ENCODE data around the gene NDUFS8.

Gene NDUFS8

GRCh38 chr11:67996622-67997474 is 33.6 kb upstream of the NDUFS8 start:
- TF ChIP-seq POLR2AphosphoS5 (IDR thresholded peaks at IDR 0.05; ENCODE audit: low read depth, low read length) = no peak
- FAIRE-seq (peak; percentile 46), DNase-seq (ENCODE audit: insufficient read length) (peak; percentile 40)

- TF ChIP-seq POLR2AphosphoS5 (IDR thresholded peaks at IDR 0.05; ENCODE audit: low read depth, low read length) (no peak), POLR2A (IDR thresholded peaks at IDR 0.05; ENCODE audit: low read depth, low read length) (no peak), TAF1 (IDR thresholded peaks at IDR 0.05; ENCODE audit: borderline replicate concordance, low read depth, low read length) (no peak)
- DNase-seq (ENCODE audit: insufficient read length) (no peak), FAIRE-seq (no peak)
Observed at GRCh38 chr11:67997475-67997921, 33.0 kb upstream of the NDUFS8 start.

- TF ChIP-seq POLR2A (IDR thresholded peaks at IDR 0.05; ENCODE audit: low read depth, low read length) (no peak), POLR2AphosphoS5 (IDR thresholded peaks at IDR 0.05; ENCODE audit: low read depth, low read length) (no peak), TAF1 (IDR thresholded peaks at IDR 0.05; ENCODE audit: borderline replicate concordance, low read depth, low read length) (no peak)
- FAIRE-seq (no peak), DNase-seq (ENCODE audit: insufficient read length) (no peak)
Observed at GRCh38 chr11:67998150-67999045, 32.1 kb upstream of the NDUFS8 start.

- FAIRE-seq = no peak
- DNase-seq (ENCODE audit: insufficient read length) = no peak
- no peak for TF ChIP-seq TAF1 (IDR thresholded peaks at IDR 0.05; ENCODE audit: borderline replicate concordance, low read depth, low read length)
- no peak for TF ChIP-seq POLR2A (IDR thresholded peaks at IDR 0.05; ENCODE audit: low read depth, low read length)
- no peak for TF ChIP-seq POLR2AphosphoS5 (IDR thresholded peaks at IDR 0.05; ENCODE audit: low read depth, low read length)
Observed at GRCh38 chr11:67999201-67999629, 31.3 kb upstream of the NDUFS8 start.

- TF ChIP-seq POLR2A (IDR thresholded peaks at IDR 0.05; ENCODE audit: low read depth, low read length) = no peak
- TF ChIP-seq TAF1 (IDR thresholded peaks at IDR 0.05; ENCODE audit: borderline replicate concordance, low read depth, low read length) = no peak
- no peak; the same call in 1 of the 2 replicates for TF ChIP-seq POLR2AphosphoS5 (IDR thresholded peaks at IDR 0.05; ENCODE audit: low read depth, low read length)
- DNase-seq (ENCODE audit: insufficient read length) = no peak
- FAIRE-seq = no peak
Observed at GRCh38 chr11:67999704-68000103, 30.8 kb upstream of the NDUFS8 start.

GRCh38 chr11:68002575-68002937 is 27.9 kb upstream of the NDUFS8 start:
- FAIRE-seq (no peak), DNase-seq (ENCODE audit: insufficient read length) (no peak)
- TF ChIP-seq POLR2AphosphoS5 (IDR thresholded peaks at IDR 0.05; ENCODE audit: low read depth, low read length) = no peak
- 0 out of 2 replicates have a peak, but pooled peaks have one; percentile 9 for TF ChIP-seq POLR2A (IDR thresholded peaks at IDR 0.05; ENCODE audit: low read depth, low read length)
- no peak for TF ChIP-seq TAF1 (IDR thresholded peaks at IDR 0.05; ENCODE audit: borderline replicate concordance, low read depth, low read length)

GRCh38 chr11:68002938-68003845 is 27.3 kb upstream of the NDUFS8 start:
- 0 out of 2 replicates have a peak, but pooled peaks have one; percentile 27 for TF ChIP-seq POLR2A (IDR thresholded peaks at IDR 0.05; ENCODE audit: low read depth, low read length)
- no peak for TF ChIP-seq TAF1 (IDR thresholded peaks at IDR 0.05; ENCODE audit: borderline replicate concordance, low read depth, low read length)
- TF ChIP-seq POLR2AphosphoS5 (IDR thresholded peaks at IDR 0.05; ENCODE audit: low read depth, low read length) = no peak
- FAIRE-seq (no peak), DNase-seq (ENCODE audit: insufficient read length) (peak; percentile 55)

- peak; percentile 98 for FAIRE-seq
Observed at GRCh38 chr11:68003846-68004550, 26.5 kb upstream of the NDUFS8 start, which contains the start of gene UNC93B1. UNC93B1 (minus strand) TSS chr11:68004097; CDS start chr11:68004043, 54 bp downstream.

GRCh38 chr11:68004551-68005335 is 25.7 kb upstream of the NDUFS8 start:
- no peak for DNase-seq (ENCODE audit: insufficient read length)
- TF ChIP-seq POLR2A (IDR thresholded peaks at IDR 0.05; ENCODE audit: low read depth, low read length) (no peak), TAF1 (IDR thresholded peaks at IDR 0.05; ENCODE audit: borderline replicate concordance, low read depth, low read length) (no peak), POLR2AphosphoS5 (IDR thresholded peaks at IDR 0.05; ENCODE audit: low read depth, low read length) (no peak)
- peak; percentile 24 for FAIRE-seq

More at GRCh38 chr11:68003846-68004550, 26.5 kb upstream of the NDUFS8 start, which contains the start of gene UNC93B1:
- peak; percentile 90 for DNase-seq (ENCODE audit: insufficient read length)
- peak; percentile 74; the same call in 1 of the 2 replicates for TF ChIP-seq POLR2A (IDR thresholded peaks at IDR 0.05; ENCODE audit: low read depth, low read length)
- peak; percentile 34; the same call in 1 of the 2 replicates for TF ChIP-seq TAF1 (IDR thresholded peaks at IDR 0.05; ENCODE audit: borderline replicate concordance, low read depth, low read length)
- no peak for TF ChIP-seq POLR2AphosphoS5 (IDR thresholded peaks at IDR 0.05; ENCODE audit: low read depth, low read length)
